PC-3 (cell line): ENCODE results near the gene SCUBE1. TPM values are rescaled to one million over a fixed set of nuclear protein-coding genes. Genes with fewer than 3 reads are reported as not detected.

Experiments
- ATAC-seq: fragments of 200-7000 bp; cut with Tn5 transposase; 2 replicates; pipeline ENCODE4 v1.9.1; 2020; ENCODE audit warnings: mild to moderate bottlenecking, moderate library complexity
- BruUV-seq: library from RNA; stranded (reverse); fragments of 400-500 nt; replicated peaks from 2 replicates; lab custom pipeline; 2021; lab: Mats Ljungman, UMichigan
- CTCF ChIA-PET: fragments of 300-600 bp; sonication (Branson Sonifier 250); formaldehyde crosslinking; loops from one replicate; lab custom pipeline; 2022; ENCODE audit warnings: antibody characterized with exemption; lab: Charles Lee
- POLR2A ChIA-PET: fragments of 300-600 bp; sonication (Branson Sonifier 250); formaldehyde crosslinking; loops from one replicate; lab custom pipeline; 2022; ENCODE audit warnings: antibody characterized with exemption; ENCODE audit not compliant: unreplicated experiment; lab: Charles Lee
- DNase-seq: peaks from one replicate; pipeline ENCODE4 v3.0.0-alpha.2; 2015
- H2AFZ ChIP-seq: fragments of 300-600 bp; sonication (generic); 2 replicates; pipeline ENCODE4 v1.6.0; 2016; ENCODE audit warnings: antibody characterized with exemption, low read length
- H3F3A ChIP-seq: fragments of 300-600 bp; sonication (generic); one replicate; pipeline ENCODE4 v1.6.0; 2017; ENCODE audit warnings: antibody characterized with exemption, low read length, control low read depth, mild to moderate bottlenecking; ENCODE audit not compliant: unreplicated experiment
- H3K27ac ChIP-seq: fragments of 300-600 bp; sonication (generic); 2 replicates; pipeline ENCODE4 v1.5.1; 2016; ENCODE audit warnings: mild to moderate bottlenecking, low read length
- H3K27me3 ChIP-seq: fragments of 300-600 bp; sonication (generic); 2 replicates; pipeline ENCODE4 v1.6.1; 2016; ENCODE audit warnings: low read length, mixed read lengths
- H3K36me3 ChIP-seq: fragments of 300-600 bp; sonication (generic); 2 replicates; pipeline ENCODE4 v1.6.1; 2016; ENCODE audit warnings: low read depth, mixed run types, low read length, mixed read lengths
- H3K4me1 ChIP-seq: fragments of 300-600 bp; sonication (generic); 2 replicates; pipeline ENCODE4 v1.5.1; 2016; ENCODE audit warnings: low read length; ENCODE audit not compliant: insufficient read depth
- H3K4me2 ChIP-seq: fragments of 300-600 bp; sonication (generic); 2 replicates; pipeline ENCODE4 v1.6.0; 2016; ENCODE audit warnings: low read length
- H3K4me3 ChIP-seq: fragments of 300-600 bp; sonication (generic); 2 replicates; pipeline ENCODE4 v1.5.1; 2016; ENCODE audit warnings: mild to moderate bottlenecking, low read length, mixed read lengths
- H3K79me2 ChIP-seq: fragments of 300-600 bp; sonication (generic); 2 replicates; pipeline ENCODE4 v1.6.1; 2017; ENCODE audit warnings: low read length, mixed read lengths
- H3K9ac ChIP-seq: fragments of 300-600 bp; sonication (generic); 2 replicates; pipeline ENCODE4 v1.6.0; 2016; ENCODE audit warnings: mild to moderate bottlenecking, low read length
- H3K9me2 ChIP-seq: fragments of 300-600 bp; sonication (generic); replicated peaks from 2 replicates; pipeline ENCODE4 v1.6.1; 2016; ENCODE audit warnings: mixed run types, low read length, mixed read lengths
- H3K9me3 ChIP-seq: fragments of 300-600 bp; sonication (generic); 2 replicates; pipeline ENCODE4 v1.6.1; 2016; ENCODE audit warnings: low read length, mixed read lengths
- H4K20me1 ChIP-seq: fragments of 300-600 bp; sonication (generic); 2 replicates; pipeline ENCODE4 v1.6.1; 2016; ENCODE audit warnings: low read length, mixed read lengths
- CTCF ChIP-seq: fragments of 300-600 bp; sonication (generic); conservative IDR thresholded peaks from 2 replicates; pipeline ENCODE4 v1.5.1; 2017; ENCODE audit warnings: antibody characterized with exemption, low read depth, mild to moderate bottlenecking, low read length
- EZH2 ChIP-seq: fragments of 300-600 bp; sonication (generic); IDR thresholded peaks from one replicate; pipeline ENCODE4 v1.6.1; 2017; ENCODE audit warnings: antibody characterized with exemption, mild to moderate bottlenecking, low read length; ENCODE audit not compliant: unreplicated experiment
- EZH2phosphoT487 ChIP-seq: fragments of 300-600 bp; sonication (generic); IDR thresholded peaks from 2 replicates; pipeline ENCODE4 v1.6.1; 2018; ENCODE audit warnings: mild to moderate bottlenecking, antibody characterized with exemption, low read length, borderline replicate concordance
- intact Hi-C: fragments of 100-400 bp; cut with micrococcal nuclease; formaldehyde crosslinking; loops from 2 replicates; pipeline ENCODE4 v1.9.0; 2023
- total RNA-seq: library from RNA; depleted of rRNA; stranded (reverse); fragments of >200 nt; gene quantifications from 2 replicates; pipeline ENCODE4 v1.2.3, GENCODE V29; 2014

Gene SCUBE1
- total RNA-seq, 1 experiment from 2014 or later = not detected

GRCh38 chr22:43342347-43343261 lies 568 bp downstream of the SCUBE1 start:
- intact Hi-C loops = no loop called here
- CTCF ChIA-PET = no interaction called here
- no peaks in the 10 kb centered on the region for H3K36me3 ChIP-seq

GRCh38 chr22:43341565-43341964 lies 1.6 kb downstream of the SCUBE1 start:
- Histone ChIP-seq H2AFZ (no peak overlapping the region), H3K4me2 (no peak overlapping the region), H4K20me1 (no peaks in the 10 kb centered on the region), H3K4me1 (no peaks in the 10 kb centered on the region), H3K79me2 (no peaks in the 10 kb centered on the region), H3K27me3 (peaks cover 3% of the 10 kb centered on the region), H3F3A (no peaks in the 10 kb centered on the region), H3K9me3 (no peaks in the 10 kb centered on the region), H3K36me3 (no peaks in the 10 kb centered on the region), H3K9ac (no peak overlapping the region), H3K27ac (no peak overlapping the region), H3K9me2 (no peaks in the 10 kb centered on the region), H3K4me3 (no peak overlapping the region)
- DNase-seq (no peak), ATAC-seq (no peak)
- ChIA-PET CTCF (no interaction called here), POLR2A (no interaction called here)
- no TSS peak for BruUV-seq
- no peak for TF ChIP-seq EZH2
- TF ChIP-seq CTCF = no peak
- TF ChIP-seq EZH2phosphoT487 = no peak
- intact Hi-C loops = no loop called here

More at GRCh38 chr22:43342347-43343261, 568 bp downstream of the SCUBE1 start:
- Histone ChIP-seq H3K9me2 (no peaks in the 10 kb centered on the region), H3K9me3 (no peaks in the 10 kb centered on the region), H3K4me3 (no peak overlapping the region), H3K4me2 (no peak overlapping the region), H3K9ac (no peak overlapping the region), H3K4me1 (no peaks in the 10 kb centered on the region), H3K27me3 (peaks cover 3% of the 10 kb centered on the region), H3F3A (no peaks in the 10 kb centered on the region), H4K20me1 (no peaks in the 10 kb centered on the region), H2AFZ (no peak overlapping the region), H3K79me2 (no peaks in the 10 kb centered on the region), H3K27ac (no peak overlapping the region)
- no peak for ATAC-seq
- TF ChIP-seq CTCF (no peak), EZH2phosphoT487 (no peak), EZH2 (no peak)
- POLR2A ChIA-PET = no interaction called here
- no peak for DNase-seq
- no TSS peak for BruUV-seq
